Measurements from ENCODE around the gene AMOTL1. TPM values are rescaled to one million over a fixed set of nuclear protein-coding genes. Genes with fewer than 3 reads are reported as not detected.

AMOTL1 gene
- total RNA-seq, 1 experiment from 2014 or later, result 32.6 TPM

DNA sequence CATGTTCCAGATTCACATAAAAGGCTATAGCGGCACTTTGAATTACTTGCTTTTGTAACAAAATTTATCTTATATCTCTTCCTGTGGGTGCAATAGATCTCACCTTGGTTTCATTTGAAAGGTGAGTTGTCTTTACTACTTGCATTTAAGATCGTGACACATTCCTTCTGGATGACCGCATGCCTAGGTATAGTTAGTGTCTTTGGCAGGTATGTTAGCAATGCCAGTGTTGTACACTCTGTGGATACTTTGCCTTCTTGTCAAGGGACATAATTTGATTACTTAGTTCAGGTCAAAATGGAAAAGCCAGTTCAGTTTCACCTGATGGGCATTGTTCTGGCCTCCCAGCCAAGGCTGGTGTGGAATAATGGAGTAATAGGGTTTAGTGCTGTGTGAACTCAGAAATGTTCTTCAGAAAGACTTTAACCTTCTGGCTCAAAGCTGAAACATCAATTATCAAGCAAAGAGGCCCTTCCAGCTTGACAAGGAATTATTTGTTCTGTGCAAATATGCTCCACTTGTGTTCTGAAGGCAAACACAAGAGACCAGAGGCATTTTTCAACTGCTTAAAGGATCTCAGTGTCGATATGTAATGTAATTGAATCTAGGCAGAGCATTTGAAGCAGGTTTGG is 64.6 kb downstream of the AMOTL1 start:
- Histone ChIP-seq H3K4me1 (ENCODE audit: insufficient read depth, low read length) (peaks cover 37% of the 10 kb centered on the region), H2AFZ (ENCODE audit: low read length) (no peak overlapping the region), H3K9me2 (replicated peaks; ENCODE audit: low read length) (no peaks in the 10 kb centered on the region), H4K20me1 (ENCODE audit: low read length) (no peaks in the 10 kb centered on the region), H3K79me2 (ENCODE audit: low read length) (no peaks in the 10 kb centered on the region), H3K9me3 (ENCODE audit: low read length) (no peaks in the 10 kb centered on the region), H3K27me3 (ENCODE audit: low read length) (no peaks in the 10 kb centered on the region), H3K36me3 (ENCODE audit: low read depth, low read length) (peaks cover 70% of the 10 kb centered on the region), H3F3A (ENCODE audit: low read length, unreplicated experiment) (no peaks in the 10 kb centered on the region), H3K27ac (ENCODE audit: low read length) (no peak overlapping the region), H3K4me2 (ENCODE audit: low read length) (no peak overlapping the region), H3K4me3 (ENCODE audit: low read length) (no peak overlapping the region), H3K9ac (ENCODE audit: low read length) (no peak overlapping the region)
- POLR2A ChIA-PET (ENCODE audit: unreplicated experiment), result no interaction called here
- ATAC-seq, result no peak
- intact Hi-C loops (cut with micrococcal nuclease), result no loop called here
- peak; percentile 50 for DNase-seq
- BruUV-seq (replicated peaks), result no TSS peak
- CTCF ChIA-PET, result no interaction called here
- TF ChIP-seq EZH2 (IDR thresholded peaks at IDR 0.05; ENCODE audit: low read length, unreplicated experiment) (no peak), EZH2phosphoT487 (IDR thresholded peaks at IDR 0.05; ENCODE audit: borderline replicate concordance, low read length) (no peak)

DNA sequence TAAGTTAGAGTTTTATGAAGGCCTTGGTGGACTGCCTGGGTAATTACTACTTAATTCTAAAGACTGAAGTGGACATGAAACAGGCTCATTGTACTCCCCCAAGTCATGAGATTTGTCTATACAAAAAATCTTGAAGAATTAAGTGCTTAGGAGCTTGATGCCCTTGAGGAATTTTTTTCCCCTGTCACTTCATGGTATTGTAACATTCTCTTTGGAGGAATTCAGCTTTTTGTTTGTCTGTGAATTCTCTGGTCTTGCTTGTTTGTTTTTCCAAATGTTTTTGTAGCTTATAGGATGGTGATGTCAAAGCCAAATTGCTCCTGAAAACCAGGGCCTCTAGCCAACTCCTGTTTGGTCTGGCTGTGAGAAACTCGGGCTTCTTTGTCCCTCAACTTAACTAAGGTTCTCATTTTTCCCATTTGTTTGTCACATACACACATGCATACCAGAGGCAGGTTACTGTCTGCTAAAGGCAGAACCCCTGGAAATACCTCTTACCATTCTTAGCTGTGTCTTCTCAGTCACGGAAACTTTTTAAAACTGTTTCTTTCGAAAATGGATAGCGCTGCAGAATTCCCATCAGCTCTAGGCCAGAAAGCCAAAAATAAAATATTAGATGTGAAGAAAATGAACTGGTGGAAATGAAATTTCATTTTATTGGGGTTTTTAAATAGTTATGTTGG is 66.9 kb downstream of the AMOTL1 start:
- peaks cover 67% of the 10 kb centered on the region for H3K36me3 ChIP-seq (ENCODE audit: low read depth, low read length)

DNA sequence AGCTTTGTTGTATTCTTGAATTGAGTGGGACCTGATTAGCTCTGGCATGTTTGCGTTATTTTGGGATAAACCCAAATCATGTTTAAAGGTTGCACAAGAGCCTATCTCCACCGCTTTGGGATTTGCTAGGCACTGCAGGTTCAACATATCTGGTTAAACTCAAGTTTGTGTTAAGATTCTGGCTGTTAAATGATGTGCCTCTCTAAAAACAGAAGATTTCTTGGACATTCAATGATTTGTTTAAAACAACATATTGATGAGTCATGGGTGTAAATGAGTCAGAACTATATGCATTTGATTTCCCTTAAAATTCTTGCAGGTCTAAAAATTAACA is 67.4 kb downstream of the AMOTL1 start:
- Histone ChIP-seq H3K4me3 (ENCODE audit: low read length) (no peak overlapping the region), H3K9me3 (ENCODE audit: low read length) (no peaks in the 10 kb centered on the region), H3K9me2 (replicated peaks; ENCODE audit: low read length) (no peaks in the 10 kb centered on the region), H3K9ac (ENCODE audit: low read length) (no peak overlapping the region), H2AFZ (ENCODE audit: low read length) (no peak overlapping the region), H3K36me3 (ENCODE audit: low read depth, low read length) (peaks cover 62% of the 10 kb centered on the region), H3K27ac (ENCODE audit: low read length) (no peak overlapping the region), H3K79me2 (ENCODE audit: low read length) (no peaks in the 10 kb centered on the region), H3K4me1 (ENCODE audit: insufficient read depth, low read length) (peaks cover 45% of the 10 kb centered on the region), H3K4me2 (ENCODE audit: low read length) (peak overlapping the region; percentile 12), H3F3A (ENCODE audit: low read length, unreplicated experiment) (no peaks in the 10 kb centered on the region), H3K27me3 (ENCODE audit: low read length) (no peaks in the 10 kb centered on the region), H4K20me1 (ENCODE audit: low read length) (no peaks in the 10 kb centered on the region)
- intact Hi-C loops (cut with micrococcal nuclease), result loop anchor here (2.0 to 5.0 kb wide), 2 partner anchors 45 to 68 kb away; partner anchors contain the start of gene AMOTL1
- TF ChIP-seq, protein P1, sequence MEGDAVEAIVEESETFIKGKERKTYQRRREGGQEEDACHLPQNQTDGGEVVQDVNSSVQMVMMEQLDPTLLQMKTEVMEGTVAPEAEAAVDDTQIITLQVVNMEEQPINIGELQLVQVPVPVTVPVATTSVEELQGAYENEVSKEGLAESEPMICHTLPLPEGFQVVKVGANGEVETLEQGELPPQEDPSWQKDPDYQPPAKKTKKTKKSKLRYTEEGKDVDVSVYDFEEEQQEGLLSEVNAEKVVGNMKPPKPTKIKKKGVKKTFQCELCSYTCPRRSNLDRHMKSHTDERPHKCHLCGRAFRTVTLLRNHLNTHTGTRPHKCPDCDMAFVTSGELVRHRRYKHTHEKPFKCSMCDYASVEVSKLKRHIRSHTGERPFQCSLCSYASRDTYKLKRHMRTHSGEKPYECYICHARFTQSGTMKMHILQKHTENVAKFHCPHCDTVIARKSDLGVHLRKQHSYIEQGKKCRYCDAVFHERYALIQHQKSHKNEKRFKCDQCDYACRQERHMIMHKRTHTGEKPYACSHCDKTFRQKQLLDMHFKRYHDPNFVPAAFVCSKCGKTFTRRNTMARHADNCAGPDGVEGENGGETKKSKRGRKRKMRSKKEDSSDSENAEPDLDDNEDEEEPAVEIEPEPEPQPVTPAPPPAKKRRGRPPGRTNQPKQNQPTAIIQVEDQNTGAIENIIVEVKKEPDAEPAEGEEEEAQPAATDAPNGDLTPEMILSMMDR (conservative IDR thresholded peaks at IDR 0.05; ENCODE audit: low read depth, low read length), result no peak
- no peak for TF ChIP-seq EZH2phosphoT487 (IDR thresholded peaks at IDR 0.05; ENCODE audit: borderline replicate concordance, low read length)
- TF ChIP-seq EZH2 (IDR thresholded peaks at IDR 0.05; ENCODE audit: low read length, unreplicated experiment), result no peak
- BruUV-seq (replicated peaks), result no TSS peak
- ChIA-PET POLR2A (ENCODE audit: unreplicated experiment) (no interaction called here), CTCF (interaction anchor here (0.5 kb wide), 1 partner anchor 212 kb away, joined by 3 read pairs; no protein-coding TSS in a partner anchor)
- DNase-seq (peak; percentile 44), ATAC-seq (peak; percentile 40)

More for the DNA sequence above, 66.9 kb downstream of the AMOTL1 start:
- no TSS peak for BruUV-seq (replicated peaks)
- ChIA-PET CTCF (interaction anchor here (0.5 kb wide), 1 partner anchor 212 kb away, joined by 3 read pairs; no protein-coding TSS in a partner anchor), POLR2A (ENCODE audit: unreplicated experiment) (no interaction called here)
- ATAC-seq (no peak), DNase-seq (no peak)
- Histone ChIP-seq H3K27ac (ENCODE audit: low read length) (no peak overlapping the region), H3K4me3 (ENCODE audit: low read length) (no peak overlapping the region), H3K9me2 (replicated peaks; ENCODE audit: low read length) (no peaks in the 10 kb centered on the region), H3K79me2 (ENCODE audit: low read length) (no peaks in the 10 kb centered on the region), H3K4me1 (ENCODE audit: insufficient read depth, low read length) (peaks cover 45% of the 10 kb centered on the region), H3K9me3 (ENCODE audit: low read length) (no peaks in the 10 kb centered on the region), H3K27me3 (ENCODE audit: low read length) (no peaks in the 10 kb centered on the region), H3K9ac (ENCODE audit: low read length) (no peak overlapping the region), H3K4me2 (ENCODE audit: low read length) (peak overlapping the region; percentile 12; the same call in 1 of the 2 replicates), H4K20me1 (ENCODE audit: low read length) (no peaks in the 10 kb centered on the region), H3F3A (ENCODE audit: low read length, unreplicated experiment) (no peaks in the 10 kb centered on the region), H2AFZ (ENCODE audit: low read length) (no peak overlapping the region)
- no peak for TF ChIP-seq EZH2 (IDR thresholded peaks at IDR 0.05; ENCODE audit: low read length, unreplicated experiment)
- no peak for TF ChIP-seq EZH2phosphoT487 (IDR thresholded peaks at IDR 0.05; ENCODE audit: borderline replicate concordance, low read length)
- TF ChIP-seq, protein P1 (conservative IDR thresholded peaks at IDR 0.05; ENCODE audit: low read depth, low read length), result no peak
- intact Hi-C loops (cut with micrococcal nuclease), result loop anchor here (2.0 to 5.0 kb wide), 2 partner anchors 46 to 68 kb away; partner anchors contain the start of gene AMOTL1
